ENCODE results near the gene GPLD1.
"Not testable (repeated sequence)": the region's sequence is repeated elsewhere in the genome, so short reads cannot be mapped to it uniquely, and the experiment has no call there.

Gene GPLD1

GRCh38 chr6:24431045-24431451 lies 58.3 kb downstream of the GPLD1 start:
- DNase-seq (ENCODE audit: insufficient read length): no peak
- TF ChIP-seq POLR2AphosphoS5 (IDR thresholded peaks at IDR 0.05; ENCODE audit: low read depth, low read length) (no peak), TAF1 (IDR thresholded peaks at IDR 0.05; ENCODE audit: borderline replicate concordance, low read depth, low read length) (no peak), POLR2A (IDR thresholded peaks at IDR 0.05; ENCODE audit: low read depth, low read length) (no peak)

GRCh38 chr6:24430086-24430485 lies 59.3 kb downstream of the GPLD1 start:
- FAIRE-seq: no peak
- no peak for DNase-seq (ENCODE audit: insufficient read length)

More at GRCh38 chr6:24431045-24431451, 58.3 kb downstream of the GPLD1 start:
- no peak for FAIRE-seq

GRCh38 chr6:24429146-24429545 lies 60.2 kb downstream of the GPLD1 start:
- DNase-seq (ENCODE audit: insufficient read length) (no peak), FAIRE-seq (no peak)
- no peak for TF ChIP-seq POLR2A (IDR thresholded peaks at IDR 0.05; ENCODE audit: low read depth, low read length)
- TF ChIP-seq POLR2AphosphoS5 (IDR thresholded peaks at IDR 0.05; ENCODE audit: low read depth, low read length): no peak
- no peak for TF ChIP-seq TAF1 (IDR thresholded peaks at IDR 0.05; ENCODE audit: borderline replicate concordance, low read depth, low read length)

More at GRCh38 chr6:24430086-24430485, 59.3 kb downstream of the GPLD1 start:
- no peak for TF ChIP-seq POLR2AphosphoS5 (IDR thresholded peaks at IDR 0.05; ENCODE audit: low read depth, low read length)
- TF ChIP-seq POLR2A (IDR thresholded peaks at IDR 0.05; ENCODE audit: low read depth, low read length): no peak
- TF ChIP-seq TAF1 (IDR thresholded peaks at IDR 0.05; ENCODE audit: borderline replicate concordance, low read depth, low read length): no peak

GRCh38 chr6:24428615-24429014 lies 60.8 kb downstream of the GPLD1 start:
- FAIRE-seq (no peak), DNase-seq (ENCODE audit: insufficient read length) (no peak)
- no peak for TF ChIP-seq TAF1 (IDR thresholded peaks at IDR 0.05; ENCODE audit: borderline replicate concordance, low read depth, low read length)
- no peak for TF ChIP-seq POLR2AphosphoS5 (IDR thresholded peaks at IDR 0.05; ENCODE audit: low read depth, low read length)
- TF ChIP-seq POLR2A (IDR thresholded peaks at IDR 0.05; ENCODE audit: low read depth, low read length): no peak

- FAIRE-seq: no peak
- no peak for DNase-seq (ENCODE audit: insufficient read length)
- TF ChIP-seq TAF1 (IDR thresholded peaks at IDR 0.05; ENCODE audit: borderline replicate concordance, low read depth, low read length): no peak
- TF ChIP-seq POLR2AphosphoS5 (IDR thresholded peaks at IDR 0.05; ENCODE audit: low read depth, low read length): no peak
- no peak for TF ChIP-seq POLR2A (IDR thresholded peaks at IDR 0.05; ENCODE audit: low read depth, low read length)
These were observed 62.5 kb downstream of the GPLD1 start for GRCh38 chr6:24426729-24427446.

GRCh38 chr6:24425091-24425490 lies 64.3 kb downstream of the GPLD1 start:
- no peak for TF ChIP-seq POLR2A (IDR thresholded peaks at IDR 0.05; ENCODE audit: low read depth, low read length)
- TF ChIP-seq TAF1 (IDR thresholded peaks at IDR 0.05; ENCODE audit: borderline replicate concordance, low read depth, low read length): no peak
- no peak for TF ChIP-seq POLR2AphosphoS5 (IDR thresholded peaks at IDR 0.05; ENCODE audit: low read depth, low read length)
- no peak for FAIRE-seq
- DNase-seq (ENCODE audit: insufficient read length): no peak

- no peak for DNase-seq (ENCODE audit: insufficient read length)
- TF ChIP-seq POLR2A (IDR thresholded peaks at IDR 0.05; ENCODE audit: low read depth, low read length) (no peak), POLR2AphosphoS5 (IDR thresholded peaks at IDR 0.05; ENCODE audit: low read depth, low read length) (no peak), TAF1 (IDR thresholded peaks at IDR 0.05; ENCODE audit: borderline replicate concordance, low read depth, low read length) (no peak)
- no peak for FAIRE-seq
These were observed 69.9 kb downstream of the GPLD1 start for GRCh38 chr6:24419526-24419925.

- DNase-seq (ENCODE audit: insufficient read length) (no peak), FAIRE-seq (no peak)
- no peak for TF ChIP-seq POLR2A (IDR thresholded peaks at IDR 0.05; ENCODE audit: low read depth, low read length)
- no peak for TF ChIP-seq POLR2AphosphoS5 (IDR thresholded peaks at IDR 0.05; ENCODE audit: low read depth, low read length)
- no peak for TF ChIP-seq TAF1 (IDR thresholded peaks at IDR 0.05; ENCODE audit: borderline replicate concordance, low read depth, low read length)
These were observed 73.6 kb downstream of the GPLD1 start for GRCh38 chr6:24415753-24416152.

GRCh38 chr6:24414531-24414930 lies 74.8 kb downstream of the GPLD1 start:
- FAIRE-seq; DNase-seq (ENCODE audit: insufficient read length): not testable (repeated sequence)

GRCh38 chr6:24412294-24412693 lies 77.1 kb downstream of the GPLD1 start:
- no peak for DNase-seq (ENCODE audit: insufficient read length)
- TF ChIP-seq POLR2AphosphoS5 (IDR thresholded peaks at IDR 0.05; ENCODE audit: low read depth, low read length) (no peak), POLR2A (IDR thresholded peaks at IDR 0.05; ENCODE audit: low read depth, low read length) (no peak), TAF1 (IDR thresholded peaks at IDR 0.05; ENCODE audit: borderline replicate concordance, low read depth, low read length) (no peak)
- FAIRE-seq: no peak

- DNase-seq (ENCODE audit: insufficient read length): no peak
- FAIRE-seq: no peak
- TF ChIP-seq TAF1 (IDR thresholded peaks at IDR 0.05; ENCODE audit: borderline replicate concordance, low read depth, low read length) (no peak), POLR2AphosphoS5 (IDR thresholded peaks at IDR 0.05; ENCODE audit: low read depth, low read length) (no peak), POLR2A (IDR thresholded peaks at IDR 0.05; ENCODE audit: low read depth, low read length) (no peak)
These were observed 78.8 kb downstream of the GPLD1 start for GRCh38 chr6:24410622-24411021.

GRCh38 chr6:24408719-24409410 lies 80.5 kb downstream of the GPLD1 start:
- FAIRE-seq (peak; percentile 84), DNase-seq (ENCODE audit: insufficient read length) (peak; percentile 22)
- no peak for TF ChIP-seq POLR2A (IDR thresholded peaks at IDR 0.05; ENCODE audit: low read depth, low read length)
- no peak for TF ChIP-seq POLR2AphosphoS5 (IDR thresholded peaks at IDR 0.05; ENCODE audit: low read depth, low read length)
- no peak for TF ChIP-seq TAF1 (IDR thresholded peaks at IDR 0.05; ENCODE audit: borderline replicate concordance, low read depth, low read length)
